ENCODE measurements around the gene PLAAT2. TPM values are rescaled to one million over a fixed set of nuclear protein-coding genes. Genes with fewer than 3 reads are reported as not detected.
"Not testable (repeated sequence)": the region's sequence is repeated elsewhere in the genome, so short reads cannot be mapped to it uniquely, and the experiment has no call there.

PLAAT2 gene
- total and polyA plus RNA-seq, 9 of the 15 experiments (the other 6 are each of a cell fraction or from before 2014, with no cell fraction given) = not detected

DNA sequence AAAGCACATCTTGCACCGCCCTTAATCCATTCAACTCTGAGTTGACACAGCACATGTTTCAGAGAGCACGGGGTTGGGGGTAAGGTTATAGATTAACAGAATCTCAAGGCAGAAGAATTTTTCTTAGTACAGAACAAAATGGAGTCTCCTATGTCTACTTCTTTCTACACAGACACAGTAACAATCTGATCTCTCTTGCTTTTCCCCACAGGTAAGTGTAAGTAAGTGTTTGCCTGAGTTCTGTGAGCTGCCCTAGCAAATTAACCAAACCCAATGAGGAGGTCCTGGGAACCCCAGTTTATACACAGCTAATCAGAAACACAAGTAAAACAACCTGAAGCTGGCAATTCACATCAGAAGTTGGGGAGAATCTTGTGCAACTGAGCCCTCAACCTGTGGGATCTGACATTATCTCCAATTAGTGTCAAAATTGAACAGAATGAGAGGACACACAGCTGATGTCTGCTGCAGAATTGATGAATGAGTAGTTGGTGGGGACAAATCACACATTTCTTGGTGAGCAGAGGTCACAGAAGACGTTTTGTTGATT, 34.4 kb downstream of the PLAAT2 start (continued):
- TF ChIP-seq, protein P1, sequence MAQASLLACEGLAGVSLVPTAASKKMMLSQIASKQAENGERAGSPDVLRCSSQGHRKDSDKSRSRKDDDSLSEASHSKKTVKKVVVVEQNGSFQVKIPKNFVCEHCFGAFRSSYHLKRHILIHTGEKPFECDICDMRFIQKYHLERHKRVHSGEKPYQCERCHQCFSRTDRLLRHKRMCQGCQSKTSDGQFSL (CRISPR knock-in tag; IDR thresholded peaks at IDR 0.05) = not testable (repeated sequence)
- TF ChIP-seq, protein P1 (tag; IDR thresholded peaks at IDR 0.05) = peak in 1 of 2 experiments; percentile 83; a peak in 1 of 4 replicates
- TF ChIP-seq TEAD1 (CRISPR knock-in tag; IDR thresholded peaks at IDR 0.05) = peak in 1 of 2 experiments; percentile 53; a peak in 1 of 4 replicates
- peak; percentile 87 for TF ChIP-seq ZBTB9 (CRISPR knock-in tag; IDR thresholded peaks at IDR 0.05)
- TF ChIP-seq ERF (CRISPR knock-in tag; IDR thresholded peaks at IDR 0.05) = 0 out of 2 replicates have a peak, but pooled peaks have one; percentile 61
- TF ChIP-seq ZNF239 (CRISPR knock-in tag; IDR thresholded peaks at IDR 0.05) = peak; percentile 51; the same call in 1 of the 2 replicates
- 0 out of 4 replicates have a peak, but pooled peaks of 1 of the 2 experiments have one; percentile 24 for TF ChIP-seq MAZ (CRISPR knock-in tag; conservative IDR thresholded peaks at IDR 0.05 in 1 of 2, IDR thresholded peaks at IDR 0.05 in 1 of 2)
- peak; percentile 63; the same call in 1 of the 2 replicates for TF ChIP-seq MECOM (CRISPR knock-in tag; IDR thresholded peaks at IDR 0.05)
- TF ChIP-seq MEF2D (tag; conservative IDR thresholded peaks at IDR 0.05; ENCODE audit: low read depth) = 0 out of 2 replicates have a peak, but pooled peaks have one; percentile 55
- TF ChIP-seq ILK (tag; IDR thresholded peaks at IDR 0.05; ENCODE audit: borderline replicate concordance, low read depth) = peak; percentile 50; the same call in 1 of the 2 replicates
- TF ChIP-seq PYGO2 (tag; IDR thresholded peaks at IDR 0.05) = peak; percentile 82
- TF ChIP-seq NR4A1 (CRISPR knock-in tag; IDR thresholded peaks at IDR 0.05) = not testable (repeated sequence)
- peak; percentile 90 for TF ChIP-seq NR4A1 (tag; IDR thresholded peaks at IDR 0.05)
- TF ChIP-seq PTRF (tag; IDR thresholded peaks at IDR 0.05) = peak; percentile 70; the same call in 1 of the 2 replicates
- peak; percentile 74; the same call in 1 of the 2 replicates for TF ChIP-seq ZNF583 (CRISPR knock-in tag; IDR thresholded peaks at IDR 0.05)
- peak; percentile 95 for TF ChIP-seq DMBX1 (CRISPR knock-in tag; IDR thresholded peaks at IDR 0.05; ENCODE audit: borderline replicate concordance)
- TF ChIP-seq ZNF134 (CRISPR knock-in tag; conservative IDR thresholded peaks at IDR 0.05) = 0 out of 2 replicates have a peak, but pooled peaks have one; percentile 50
- TF ChIP-seq KLF6 (CRISPR knock-in tag; IDR thresholded peaks at IDR 0.05; ENCODE audit: borderline replicate concordance) = peak; percentile 85
- peak; percentile 74; the same call in 1 of the 2 replicates for TF ChIP-seq DDX20 (tag; IDR thresholded peaks at IDR 0.05; ENCODE audit: low read depth)
- TF ChIP-seq ZNF165 (CRISPR knock-in tag; IDR thresholded peaks at IDR 0.05; ENCODE audit: borderline replicate concordance) = 0 out of 2 replicates have a peak, but pooled peaks have one; percentile 19
- TF ChIP-seq BCL6 (CRISPR knock-in tag; IDR thresholded peaks at IDR 0.05) = peak; percentile 83
- TF ChIP-seq, protein P2, sequence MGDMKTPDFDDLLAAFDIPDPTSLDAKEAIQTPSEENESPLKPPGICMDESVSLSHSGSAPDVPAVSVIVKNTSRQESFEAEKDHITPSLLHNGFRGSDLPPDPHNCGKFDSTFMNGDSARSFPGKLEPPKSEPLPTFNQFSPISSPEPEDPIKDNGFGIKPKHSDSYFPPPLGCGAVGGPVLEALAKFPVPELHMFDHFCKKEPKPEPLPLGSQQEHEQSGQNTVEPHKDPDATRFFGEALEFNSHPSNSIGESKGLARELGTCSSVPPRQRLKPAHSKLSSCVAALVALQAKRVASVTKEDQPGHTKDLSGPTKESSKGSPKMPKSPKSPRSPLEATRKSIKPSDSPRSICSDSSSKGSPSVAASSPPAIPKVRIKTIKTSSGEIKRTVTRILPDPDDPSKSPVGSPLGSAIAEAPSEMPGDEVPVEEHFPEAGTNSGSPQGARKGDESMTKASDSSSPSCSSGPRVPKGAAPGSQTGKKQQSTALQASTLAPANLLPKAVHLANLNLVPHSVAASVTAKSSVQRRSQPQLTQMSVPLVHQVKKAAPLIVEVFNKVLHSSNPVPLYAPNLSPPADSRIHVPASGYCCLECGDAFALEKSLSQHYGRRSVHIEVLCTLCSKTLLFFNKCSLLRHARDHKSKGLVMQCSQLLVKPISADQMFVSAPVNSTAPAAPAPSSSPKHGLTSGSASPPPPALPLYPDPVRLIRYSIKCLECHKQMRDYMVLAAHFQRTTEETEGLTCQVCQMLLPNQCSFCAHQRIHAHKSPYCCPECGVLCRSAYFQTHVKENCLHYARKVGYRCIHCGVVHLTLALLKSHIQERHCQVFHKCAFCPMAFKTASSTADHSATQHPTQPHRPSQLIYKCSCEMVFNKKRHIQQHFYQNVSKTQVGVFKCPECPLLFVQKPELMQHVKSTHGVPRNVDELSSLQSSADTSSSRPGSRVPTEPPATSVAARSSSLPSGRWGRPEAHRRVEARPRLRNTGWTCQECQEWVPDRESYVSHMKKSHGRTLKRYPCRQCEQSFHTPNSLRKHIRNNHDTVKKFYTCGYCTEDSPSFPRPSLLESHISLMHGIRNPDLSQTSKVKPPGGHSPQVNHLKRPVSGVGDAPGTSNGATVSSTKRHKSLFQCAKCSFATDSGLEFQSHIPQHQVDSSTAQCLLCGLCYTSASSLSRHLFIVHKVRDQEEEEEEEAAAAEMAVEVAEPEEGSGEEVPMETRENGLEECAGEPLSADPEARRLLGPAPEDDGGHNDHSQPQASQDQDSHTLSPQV (IDR thresholded peaks at IDR 0.05) = peak; percentile 93
- TF ChIP-seq GTF2A2 (tag; IDR thresholded peaks at IDR 0.05) = peak; percentile 76; the same call in 1 of the 2 replicates

Measured in K562 (cell line).